SU-DHL-6 (cell line): Measurements from ENCODE around the gene PRND.

Experiments
- H2AFZ ChIP-seq: fragments of 200-600 bp; sonication (generic); 2 replicates; pipeline ENCODE4 v1.6.1; 2014; ENCODE audit warnings: low read depth, mild to moderate bottlenecking, moderate library complexity, mixed read lengths, antibody characterized with exemption, low read length; ENCODE audit not compliant: severe bottlenecking
- H3F3A ChIP-seq: fragments of 200-600 bp; shearing (Covaris generic); 2 replicates; pipeline ENCODE4 v1.6.0; 2016; ENCODE audit warnings: antibody characterized with exemption, mild to moderate bottlenecking; ENCODE audit not compliant: insufficient read depth
- H3K27ac ChIP-seq: fragments of 200-600 bp; sonication (generic); 2 replicates; pipeline ENCODE4 v1.5.1; 2016; ENCODE audit warnings: low read depth, mild to moderate bottlenecking, low read length, moderate library complexity, mixed read lengths
- H3K27me3 ChIP-seq: fragments of 200-600 bp; sonication (generic), shearing (Covaris generic); 2 replicates; pipeline ENCODE4 v1.6.0; 2014; ENCODE audit warnings: mild to moderate bottlenecking, low read length
- H3K36me3 ChIP-seq: fragments of 200-600 bp; sonication (generic); 2 replicates; pipeline ENCODE4 v1.6.1; 2014; ENCODE audit warnings: mild to moderate bottlenecking, low read length, mixed read lengths
- H3K4me2 ChIP-seq: fragments of 300-600, 200-600 bp; shearing (Covaris generic), sonication (generic); 2 replicates; pipeline ENCODE4 v1.6.0; 2014; ENCODE audit warnings: low read length, low read depth, mild to moderate bottlenecking; ENCODE audit not compliant: poor library complexity, severe bottlenecking
- H3K4me3 ChIP-seq: fragments of 200-600 bp; sonication (generic); 2 replicates; pipeline ENCODE4 v1.5.1; 2014; ENCODE audit warnings: antibody characterized with exemption, low read length, mild to moderate bottlenecking, mixed read lengths; ENCODE audit not compliant: insufficient read depth, poor library complexity, severe bottlenecking
- H3K79me2 ChIP-seq: fragments of 200-600 bp; sonication (generic); 2 replicates; pipeline ENCODE4 v1.6.1; 2014; ENCODE audit warnings: mild to moderate bottlenecking, low read length, moderate library complexity; ENCODE audit not compliant: insufficient read depth
- H3K9ac ChIP-seq: fragments of 200-600 bp; sonication (generic); 2 replicates; pipeline ENCODE4 v1.7.0; 2014; ENCODE audit warnings: mild to moderate bottlenecking, low read length
- H3K9me2 ChIP-seq: fragments of 200-600 bp; sonication (generic); replicated peaks from 2 replicates; pipeline ENCODE4 v1.6.1; 2014; ENCODE audit warnings: low read length; ENCODE audit not compliant: insufficient read depth
- H3K9me3 ChIP-seq: fragments of 200-600 bp; sonication (generic); 2 replicates; pipeline ENCODE4 v1.6.1; 2014; ENCODE audit warnings: low read length, mixed read lengths; ENCODE audit not compliant: insufficient read depth
- H4K20me1 ChIP-seq: fragments of 200-600 bp; sonication (generic); 2 replicates; pipeline ENCODE4 v1.6.1; 2014; ENCODE audit warnings: low read depth, mild to moderate bottlenecking, antibody characterized with exemption, low read length, moderate library complexity, mixed read lengths
- CTCF ChIP-seq: fragments of 200-600 bp; sonication (generic); IDR thresholded peaks from one replicate; pipeline ENCODE4 v1.5.1; 2017; ENCODE audit warnings: antibody characterized with exemption, mild to moderate bottlenecking, low read length, moderate library complexity; ENCODE audit not compliant: insufficient read depth, poor library complexity, severe bottlenecking
- EZH2phosphoT487 ChIP-seq: fragments of 200-600 bp; sonication (generic), shearing (Covaris generic); conservative IDR thresholded peaks from 2 replicates; pipeline ENCODE4 v1.6.1; 2018; ENCODE audit warnings: mild to moderate bottlenecking, antibody characterized with exemption, low read length, moderate library complexity, mixed read lengths

The PRND gene

GRCh38 chr20:4774207-4774606 is 52.5 kb downstream of the PRND start:
- TF ChIP-seq CTCF: no peak
- TF ChIP-seq EZH2phosphoT487: no peak
- Histone ChIP-seq H4K20me1 (no peaks in the 10 kb centered on the region), H3K4me3 (no peak overlapping the region), H3F3A (peaks cover 9% of the 10 kb centered on the region; the same call in 1 of the 2 replicates), H3K27me3 (no peaks in the 10 kb centered on the region), H3K27ac (no peak overlapping the region), H3K9me2 (no peaks in the 10 kb centered on the region), H3K4me2 (no peak overlapping the region), H3K9ac (no peak overlapping the region), H3K36me3 (no peaks in the 10 kb centered on the region), H3K9me3 (peaks cover 21% of the 10 kb centered on the region; the same call in 1 of the 2 replicates), H3K79me2 (no peaks in the 10 kb centered on the region), H2AFZ (no peak overlapping the region)

- Histone ChIP-seq H3K27me3 (no peaks in the 10 kb centered on the region), H3K4me3 (no peak overlapping the region), H4K20me1 (no peaks in the 10 kb centered on the region), H2AFZ (no peak overlapping the region), H3K4me2 (no peak overlapping the region), H3K79me2 (no peaks in the 10 kb centered on the region), H3F3A (peaks cover 9% of the 10 kb centered on the region; the same call in 1 of the 2 replicates), H3K9ac (no peak overlapping the region), H3K36me3 (no peaks in the 10 kb centered on the region), H3K27ac (no peak overlapping the region), H3K9me3 (peaks cover 21% of the 10 kb centered on the region; the same call in 1 of the 2 replicates), H3K9me2 (no peaks in the 10 kb centered on the region)
- TF ChIP-seq CTCF (no peak), EZH2phosphoT487 (no peak)
These were observed 53.8 kb downstream of the PRND start for GRCh38 chr20:4775322-4776078.

GRCh38 chr20:4776079-4776630 is 54.4 kb downstream of the PRND start:
- H3K27ac ChIP-seq: no peak overlapping the region
- peaks cover 9% of the 10 kb centered on the region; the same call in 1 of the 2 replicates for H3F3A ChIP-seq
- no peak overlapping the region for H3K4me3 ChIP-seq
- no peaks in the 10 kb centered on the region for H3K79me2 ChIP-seq
- no peak overlapping the region for H3K4me2 ChIP-seq
- H3K9me2 ChIP-seq: no peaks in the 10 kb centered on the region
- H3K27me3 ChIP-seq: no peaks in the 10 kb centered on the region
- H3K9ac ChIP-seq: no peak overlapping the region
- H3K36me3 ChIP-seq: no peaks in the 10 kb centered on the region
- H3K9me3 ChIP-seq: peaks cover 21% of the 10 kb centered on the region; the same call in 1 of the 2 replicates
- no peaks in the 10 kb centered on the region for H4K20me1 ChIP-seq
- TF ChIP-seq EZH2phosphoT487: no peak
- no peak for TF ChIP-seq CTCF
- H2AFZ ChIP-seq: no peak overlapping the region
